ENCODE data around the gene CPA3. TPM values are rescaled to one million over a fixed set of nuclear protein-coding genes. Genes with fewer than 3 reads are reported as not detected.

Gene CPA3
- total and polyA plus RNA-seq, 2 of the 13 experiments (the other 11 are each of a cell fraction or from before 2014, with no cell fraction given) = not detected

DNA sequence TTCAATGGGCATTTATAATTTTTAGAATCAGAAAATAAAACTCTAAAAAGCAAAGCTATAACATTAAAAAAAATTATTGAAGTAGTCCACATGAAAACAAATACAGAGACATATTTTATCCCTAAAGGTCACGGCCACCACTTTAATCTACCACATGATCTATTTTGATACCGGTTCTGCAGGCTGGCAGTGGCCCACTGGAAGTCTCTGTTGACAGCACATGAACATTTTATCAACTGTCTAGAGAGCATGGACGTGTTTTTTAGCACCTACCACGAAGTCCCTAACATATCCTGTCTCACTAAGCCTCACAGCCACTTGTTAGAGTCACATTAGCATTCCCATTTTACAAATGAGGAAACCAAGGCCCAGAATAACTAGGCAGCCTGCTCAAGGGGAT is 1.8 kb upstream of the CPA3 start:
- intact Hi-C loops (cut with micrococcal nuclease; ENCODE audit: unreplicated experiment) = no loop called here
- Histone ChIP-seq H3K4me3 (replicated peaks in 1 of 3; ENCODE audit: insufficient read depth in 1 of 3, low read depth in 2 of 3, low read length in 3 of 3) (no peak overlapping the region), H3K9me3 (ENCODE audit: low read length) (no peaks in the 10 kb centered on the region), H3K4me1 (ENCODE audit: insufficient read depth, low read length) (no peaks in the 10 kb centered on the region), H2AFZ (ENCODE audit: low read length) (no peak overlapping the region), H3K27me3 (ENCODE audit: control insufficient read depth in 1 of 2, insufficient read depth in 2 of 2, low read length in 2 of 2) (no peaks in the 10 kb centered on the region; a peak in 1 of 5 replicates), H3K36me3 (replicated peaks in 1 of 2; ENCODE audit: control insufficient read depth in 1 of 2, insufficient read depth in 2 of 2, low read length in 2 of 2) (no peaks in the 10 kb centered on the region), H3K79me2 (ENCODE audit: insufficient read depth, low read length) (no peaks in the 10 kb centered on the region), H3K4me2 (ENCODE audit: low read depth, low read length) (no peak overlapping the region), H3K27ac (ENCODE audit: extremely low read length, insufficient read depth, low read length) (no peak overlapping the region), H4K20me1 (ENCODE audit: insufficient read depth, low read length) (no peaks in the 10 kb centered on the region), H3K9ac (ENCODE audit: insufficient read depth, low read depth, low read length) (no peak overlapping the region)
- no peak for ATAC-seq
- FAIRE-seq = no peak
- WGBS (ENCODE audit: low lambda C conversion rate) = 3% methylated on average over 4 of the region's 4 CpGs
- ChIA-PET CTCF (ENCODE audit: low intra/inter-chr PET ratio, low total read pairs) (interaction anchor here (1.0 kb wide), 1 partner anchor 80 kb away, joined by 4 read pairs; no protein-coding TSS in a partner anchor), POLR2A (no interaction called here)
- BruUV-seq (replicated peaks) = no TSS peak
- no peak for DNase-seq (ENCODE audit: low spot score)
- TF ChIP-seq, protein P1, sequence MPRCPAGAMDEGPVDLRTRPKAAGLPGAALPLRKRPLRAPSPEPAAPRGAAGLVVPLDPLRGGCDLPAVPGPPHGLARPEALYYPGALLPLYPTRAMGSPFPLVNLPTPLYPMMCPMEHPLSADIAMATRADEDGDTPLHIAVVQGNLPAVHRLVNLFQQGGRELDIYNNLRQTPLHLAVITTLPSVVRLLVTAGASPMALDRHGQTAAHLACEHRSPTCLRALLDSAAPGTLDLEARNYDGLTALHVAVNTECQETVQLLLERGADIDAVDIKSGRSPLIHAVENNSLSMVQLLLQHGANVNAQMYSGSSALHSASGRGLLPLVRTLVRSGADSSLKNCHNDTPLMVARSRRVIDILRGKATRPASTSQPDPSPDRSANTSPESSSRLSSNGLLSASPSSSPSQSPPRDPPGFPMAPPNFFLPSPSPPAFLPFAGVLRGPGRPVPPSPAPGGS (CRISPR knock-in tag; IDR thresholded peaks at IDR 0.05) = no peak
- TF ChIP-seq KDM1A (CRISPR knock-in tag; IDR thresholded peaks at IDR 0.05) (no peak), ZNF234 (CRISPR knock-in tag; conservative IDR thresholded peaks at IDR 0.05) (no peak), TOPORS (CRISPR knock-in tag; IDR thresholded peaks at IDR 0.05) (no peak), EEA1 (CRISPR knock-in tag; IDR thresholded peaks at IDR 0.05; ENCODE audit: borderline replicate concordance) (no peak), ZFP41 (CRISPR knock-in tag; IDR thresholded peaks at IDR 0.05; ENCODE audit: borderline replicate concordance) (no peak), ZNF230 (CRISPR knock-in tag; IDR thresholded peaks at IDR 0.05) (no peak), ZNF775 (CRISPR knock-in tag; IDR thresholded peaks at IDR 0.05; ENCODE audit: borderline replicate concordance) (no peak), SMARCE1 (IDR thresholded peaks at IDR 0.05; ENCODE audit: borderline replicate concordance) (no peak), CCAR2 (optimal IDR thresholded peaks at IDR 0.05; ENCODE audit: low read depth, low read length) (no peak), TMF1 (CRISPR knock-in tag; IDR thresholded peaks at IDR 0.05; ENCODE audit: low read depth) (no peak), ZNF569 (CRISPR knock-in tag; IDR thresholded peaks at IDR 0.05; ENCODE audit: borderline replicate concordance) (no peak), MZF1 (CRISPR knock-in tag; IDR thresholded peaks at IDR 0.05; ENCODE audit: borderline replicate concordance) (no peak), YEATS4 (CRISPR knock-in tag; IDR thresholded peaks at IDR 0.05; ENCODE audit: borderline replicate concordance) (no peak), REXO4 (CRISPR knock-in tag; IDR thresholded peaks at IDR 0.05; ENCODE audit: borderline replicate concordance) (no peak), ZNF432 (CRISPR knock-in tag; IDR thresholded peaks at IDR 0.05; ENCODE audit: borderline replicate concordance) (no peak)
- TF ChIP-seq, protein P2, sequence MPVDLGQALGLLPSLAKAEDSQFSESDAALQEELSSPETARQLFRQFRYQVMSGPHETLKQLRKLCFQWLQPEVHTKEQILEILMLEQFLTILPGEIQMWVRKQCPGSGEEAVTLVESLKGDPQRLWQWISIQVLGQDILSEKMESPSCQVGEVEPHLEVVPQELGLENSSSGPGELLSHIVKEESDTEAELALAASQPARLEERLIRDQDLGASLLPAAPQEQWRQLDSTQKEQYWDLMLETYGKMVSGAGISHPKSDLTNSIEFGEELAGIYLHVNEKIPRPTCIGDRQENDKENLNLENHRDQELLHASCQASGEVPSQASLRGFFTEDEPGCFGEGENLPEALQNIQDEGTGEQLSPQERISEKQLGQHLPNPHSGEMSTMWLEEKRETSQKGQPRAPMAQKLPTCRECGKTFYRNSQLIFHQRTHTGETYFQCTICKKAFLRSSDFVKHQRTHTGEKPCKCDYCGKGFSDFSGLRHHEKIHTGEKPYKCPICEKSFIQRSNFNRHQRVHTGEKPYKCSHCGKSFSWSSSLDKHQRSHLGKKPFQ (CRISPR knock-in tag; IDR thresholded peaks at IDR 0.05; ENCODE audit: insufficient replicate concordance) = no peak
- TF ChIP-seq, protein P3, sequence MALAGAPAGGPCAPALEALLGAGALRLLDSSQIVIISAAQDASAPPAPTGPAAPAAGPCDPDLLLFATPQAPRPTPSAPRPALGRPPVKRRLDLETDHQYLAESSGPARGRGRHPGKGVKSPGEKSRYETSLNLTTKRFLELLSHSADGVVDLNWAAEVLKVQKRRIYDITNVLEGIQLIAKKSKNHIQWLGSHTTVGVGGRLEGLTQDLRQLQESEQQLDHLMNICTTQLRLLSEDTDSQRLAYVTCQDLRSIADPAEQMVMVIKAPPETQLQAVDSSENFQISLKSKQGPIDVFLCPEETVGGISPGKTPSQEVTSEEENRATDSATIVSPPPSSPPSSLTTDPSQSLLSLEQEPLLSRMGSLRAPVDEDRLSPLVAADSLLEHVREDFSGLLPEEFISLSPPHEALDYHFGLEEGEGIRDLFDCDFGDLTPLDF (CRISPR knock-in tag; IDR thresholded peaks at IDR 0.05) = no peak
- TF ChIP-seq, protein P4, sequence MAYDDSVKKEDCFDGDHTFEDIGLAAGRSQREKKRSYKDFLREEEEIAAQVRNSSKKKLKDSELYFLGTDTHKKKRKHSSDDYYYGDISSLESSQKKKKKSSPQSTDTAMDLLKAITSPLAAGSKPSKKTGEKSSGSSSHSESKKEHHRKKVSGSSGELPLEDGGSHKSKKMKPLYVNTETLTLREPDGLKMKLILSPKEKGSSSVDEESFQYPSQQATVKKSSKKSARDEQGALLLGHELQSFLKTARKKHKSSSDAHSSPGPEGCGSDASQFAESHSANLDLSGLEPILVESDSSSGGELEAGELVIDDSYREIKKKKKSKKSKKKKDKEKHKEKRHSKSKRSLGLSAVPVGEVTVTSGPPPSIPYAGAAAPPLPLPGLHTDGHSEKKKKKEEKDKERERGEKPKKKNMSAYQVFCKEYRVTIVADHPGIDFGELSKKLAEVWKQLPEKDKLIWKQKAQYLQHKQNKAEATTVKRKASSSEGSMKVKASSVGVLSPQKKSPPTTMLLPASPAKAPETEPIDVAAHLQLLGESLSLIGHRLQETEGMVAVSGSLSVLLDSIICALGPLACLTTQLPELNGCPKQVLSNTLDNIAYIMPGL (CRISPR knock-in tag; IDR thresholded peaks at IDR 0.05; ENCODE audit: borderline replicate concordance in 1 of 2, low read depth in 1 of 2) = no peak
- in situ Hi-C loops (cut with HindIII; ENCODE audit: extremely low pct_ligation_motif_present, low pct_unique_long_range_greater_than_20kb) = loop anchor here (5.0 kb wide), 1 partner anchor 84 kb away; no protein-coding TSS in a partner anchor

Measured in HepG2 (cell line).